ENCODE measurements around the gene PRIM2. TPM values are rescaled to one million over a fixed set of nuclear protein-coding genes. Genes with fewer than 3 reads are reported as not detected.
"Not testable (repeated sequence)": the region's sequence is repeated elsewhere in the genome, so short reads cannot be mapped to it uniquely, and the experiment has no call there.

Gene PRIM2
- total RNA-seq, 1 donor from 2014 or later, result 0.85 TPM

GRCh38 chr6:57606331-57606730, 288.9 kb downstream of the PRIM2 start:
- DNase-seq (ENCODE audit: low spot score in 2 of 2); H3K4me1 ChIP-seq; H3K36me3 ChIP-seq; H3K9me3 ChIP-seq; H3K27ac ChIP-seq; intact Hi-C loops (cut with DNase I); H3K4me3 ChIP-seq; H3K27me3 ChIP-seq: not testable (repeated sequence)

GRCh38 chr6:57610612-57611011, 293.2 kb downstream of the PRIM2 start:
- H3K4me3 ChIP-seq; intact Hi-C loops (cut with DNase I); H3K27me3 ChIP-seq; H3K4me1 ChIP-seq; DNase-seq (ENCODE audit: low spot score in 2 of 2); H3K9me3 ChIP-seq; H3K36me3 ChIP-seq; H3K27ac ChIP-seq: not testable (repeated sequence)

GRCh38 chr6:57618959-57619358, 301.5 kb downstream of the PRIM2 start:
- H3K27ac ChIP-seq; H3K9me3 ChIP-seq; H3K27me3 ChIP-seq; H3K36me3 ChIP-seq; H3K4me3 ChIP-seq; intact Hi-C loops (cut with DNase I); DNase-seq (ENCODE audit: low spot score in 2 of 2); H3K4me1 ChIP-seq: not testable (repeated sequence)

- intact Hi-C loops (cut with DNase I); H3K9me3 ChIP-seq; H3K27ac ChIP-seq; H3K27me3 ChIP-seq; H3K4me1 ChIP-seq; H3K36me3 ChIP-seq; DNase-seq (ENCODE audit: low spot score in 2 of 2); H3K4me3 ChIP-seq: not testable (repeated sequence)
Measured at GRCh38 chr6:57631773-57632172, 314.3 kb downstream of the PRIM2 start.

GRCh38 chr6:57658526-57658925, 341.1 kb downstream of the PRIM2 start:
- intact Hi-C loops (cut with DNase I); H3K9me3 ChIP-seq; DNase-seq (ENCODE audit: low spot score in 2 of 2); H3K27me3 ChIP-seq; H3K27ac ChIP-seq; H3K4me3 ChIP-seq; H3K4me1 ChIP-seq; H3K36me3 ChIP-seq: not testable (repeated sequence)

GRCh38 chr6:57659794-57660193, 342.4 kb downstream of the PRIM2 start:
- DNase-seq (ENCODE audit: low spot score in 2 of 2); H3K27ac ChIP-seq; H3K9me3 ChIP-seq; H3K36me3 ChIP-seq; intact Hi-C loops (cut with DNase I); H3K4me1 ChIP-seq; H3K27me3 ChIP-seq; H3K4me3 ChIP-seq: not testable (repeated sequence)

GRCh38 chr6:57660940-57661339, 343.5 kb downstream of the PRIM2 start:
- H3K27ac ChIP-seq; H3K9me3 ChIP-seq; H3K27me3 ChIP-seq; intact Hi-C loops (cut with DNase I); H3K4me1 ChIP-seq; DNase-seq (ENCODE audit: low spot score in 2 of 2); H3K4me3 ChIP-seq; H3K36me3 ChIP-seq: not testable (repeated sequence)

- H3K4me3 ChIP-seq; H3K27me3 ChIP-seq; intact Hi-C loops (cut with DNase I); H3K27ac ChIP-seq; H3K4me1 ChIP-seq; DNase-seq (ENCODE audit: low spot score in 2 of 2); H3K9me3 ChIP-seq; H3K36me3 ChIP-seq: not testable (repeated sequence)
Measured at GRCh38 chr6:57668108-57668507, 350.7 kb downstream of the PRIM2 start.

- H3K36me3 ChIP-seq; intact Hi-C loops (cut with DNase I); H3K4me1 ChIP-seq; DNase-seq (ENCODE audit: low spot score in 2 of 2); H3K9me3 ChIP-seq; H3K4me3 ChIP-seq; H3K27ac ChIP-seq; H3K27me3 ChIP-seq: not testable (repeated sequence)
Measured at GRCh38 chr6:57671237-57671636, 353.8 kb downstream of the PRIM2 start.

- H3K4me3 ChIP-seq; intact Hi-C loops (cut with DNase I); H3K36me3 ChIP-seq; H3K27ac ChIP-seq; H3K27me3 ChIP-seq; DNase-seq (ENCODE audit: low spot score in 2 of 2); H3K4me1 ChIP-seq; H3K9me3 ChIP-seq: not testable (repeated sequence)
Measured at GRCh38 chr6:57671937-57672627, 354.7 kb downstream of the PRIM2 start.

- DNase-seq (ENCODE audit: low spot score in 2 of 2); H3K27ac ChIP-seq; H3K4me3 ChIP-seq; intact Hi-C loops (cut with DNase I); H3K36me3 ChIP-seq; H3K4me1 ChIP-seq; H3K27me3 ChIP-seq; H3K9me3 ChIP-seq: not testable (repeated sequence)
Measured at GRCh38 chr6:57673281-57673680, 355.9 kb downstream of the PRIM2 start.

- H3K27me3 ChIP-seq; H3K27ac ChIP-seq; intact Hi-C loops (cut with DNase I); H3K9me3 ChIP-seq; H3K4me1 ChIP-seq; H3K4me3 ChIP-seq; H3K36me3 ChIP-seq; DNase-seq (ENCODE audit: low spot score in 2 of 2): not testable (repeated sequence)
Measured at GRCh38 chr6:57675386-57675785, 358.0 kb downstream of the PRIM2 start.

- H3K4me3 ChIP-seq; H3K27ac ChIP-seq; H3K9me3 ChIP-seq; H3K27me3 ChIP-seq; intact Hi-C loops (cut with DNase I); H3K36me3 ChIP-seq; H3K4me1 ChIP-seq; DNase-seq (ENCODE audit: low spot score in 2 of 2): not testable (repeated sequence)
Measured at GRCh38 chr6:57696382-57696781, 379.0 kb downstream of the PRIM2 start.

All from ascending aorta (tissue), 2 donors.